B cell (primary cell): Measurements from ENCODE around the gene ISL2. TPM values are rescaled to one million over a fixed set of nuclear protein-coding genes. Genes with fewer than 3 reads are reported as not detected.

Experiments
- ATAC-seq: fragments of 200-7000 bp; cut with Tn5 transposase; one replicate; pipeline ENCODE4 v1.10.0; 2021; ENCODE audit warnings: low read depth, mild to moderate bottlenecking, moderate number of reproducible peaks, moderate library complexity
- CTCF ChIA-PET: fragments of 350-600 bp; sonication (Branson Sonifier 250); formaldehyde crosslinking; loops from one replicate; lab custom pipeline; 2021; ENCODE audit warnings: antibody characterized with exemption, inconsistent platforms; lab: Charles Lee
- POLR2A ChIA-PET: fragments of 350-600 bp; sonication (Branson Sonifier 250); formaldehyde crosslinking; loops from one replicate; lab custom pipeline; 2021; ENCODE audit warnings: antibody characterized with exemption; lab: Charles Lee
- DNase-seq: peaks from one replicate; pipeline ENCODE4 v3.0.0; 2013
- H2AFZ ChIP-seq: 2 replicates; pipeline ENCODE4 v1.6.1; 2012; ENCODE audit warnings: mild to moderate bottlenecking, low read depth, low read length; ENCODE audit not compliant: insufficient read depth, poor library complexity, severe bottlenecking
- H3K27ac ChIP-seq, 2 donors: 1 replicate in 1 of 2; 2 replicates in 1 of 2; pipeline ENCODE4 v1.5.1; 2012 to 2013; ENCODE audit warnings: low read length in 2 of 2, mild to moderate bottlenecking in 2 of 2, moderate library complexity in 1 of 2
- H3K27me3 ChIP-seq, 4 experiments: fragments of 200-600 bp in 1 of 4; sonication (generic) in 1 of 4; replicated peaks in 1 of 4; 1 replicate in 2 of 4; 2 replicates in 2 of 4; pipeline versions ENCODE4 v1.6.1 to v1.7.0; 2013 to 2016; ENCODE audit warnings: low read length in 3 of 4, mild to moderate bottlenecking in 2 of 4, mixed read lengths in 1 of 4, moderate library complexity in 1 of 4; ENCODE audit not compliant: insufficient read depth in 4 of 4, control insufficient read depth in 3 of 4; ENCODE audit errors: control extremely low read depth in 1 of 4
- H3K36me3 ChIP-seq, 2 experiments: replicated peaks in 1 of 2; 1 replicate in 1 of 2; 2 replicates in 1 of 2; pipeline versions ENCODE4 v1.6.1 to v1.7.1; 2013; ENCODE audit warnings: low read length in 1 of 2; ENCODE audit not compliant: insufficient read depth in 2 of 2, control insufficient read depth in 1 of 2; ENCODE audit errors: control extremely low read depth in 1 of 2, extremely low read depth in 1 of 2
- H3K4me1 ChIP-seq, 2 donors: fragments of 200-600 bp in 1 of 2; sonication (generic) in 1 of 2; 1 replicate in 1 of 2; 2 replicates in 1 of 2; pipeline versions ENCODE4 v1.5.1 to v1.6.1; 2013 to 2017; ENCODE audit warnings: low read length in 2 of 2; ENCODE audit not compliant: control insufficient read depth in 2 of 2, insufficient read depth in 2 of 2
- H3K4me2 ChIP-seq: replicated peaks from 2 replicates; pipeline ENCODE3; 2012; ENCODE audit warnings: mild to moderate bottlenecking, low read depth, low read length; ENCODE audit not compliant: poor library complexity, severe bottlenecking
- H3K4me3 ChIP-seq, 5 experiments: fragments of 200-600 bp in 1 of 5; sonication (generic) in 1 of 5; 1 replicate in 3 of 5; 2 replicates in 2 of 5; pipeline versions ENCODE4 v1.5.1 to v1.7.0; 2011 to 2016; ENCODE audit warnings: low read length in 4 of 5, mild to moderate bottlenecking in 4 of 5, low read depth in 2 of 5, control low read depth in 1 of 5, moderate library complexity in 1 of 5; ENCODE audit not compliant: insufficient read depth in 1 of 5; ENCODE audit errors: control extremely low read depth in 1 of 5, extremely low read depth in 1 of 5
- H3K79me2 ChIP-seq: fragments of 200-600 bp; sonication (generic); one replicate; pipeline ENCODE4 v1.6.0; 2016; ENCODE audit warnings: low read length; ENCODE audit not compliant: control insufficient read depth, insufficient read depth
- H3K9ac ChIP-seq: fragments of 200-600 bp; sonication (generic); 2 replicates; pipeline ENCODE4 v1.6.1; 2017; ENCODE audit warnings: mild to moderate bottlenecking, low read length, moderate library complexity
- H3K9me3 ChIP-seq, 3 donors: one replicate each; pipeline versions ENCODE4 v1.6.1 to v1.7.1; 2013; ENCODE audit warnings: low read length in 2 of 3; ENCODE audit not compliant: control insufficient read depth in 2 of 3, insufficient read depth in 1 of 3; ENCODE audit errors: control extremely low read depth in 1 of 3
- H4K20me1 ChIP-seq: 2 replicates; pipeline ENCODE4 v1.6.0; 2012; ENCODE audit warnings: mild to moderate bottlenecking, low read length; ENCODE audit not compliant: insufficient read depth, control insufficient read depth, poor library complexity, severe bottlenecking
- H3K27ac Mint-ChIP-seq: one replicate; pipeline ENCODE4 v1.8.0; 2021; ENCODE audit warnings: mixed read lengths
- H3K27me3 Mint-ChIP-seq: one replicate; pipeline ENCODE4 v1.8.0; 2021; ENCODE audit warnings: mixed read lengths
- H3K4me1 Mint-ChIP-seq: one replicate; pipeline ENCODE4 v1.8.0; 2021; ENCODE audit warnings: mixed read lengths
- H3K4me3 Mint-ChIP-seq: one replicate; pipeline ENCODE4 v1.8.0; 2021; ENCODE audit warnings: mixed read lengths
- H3K9me3 Mint-ChIP-seq: one replicate; pipeline ENCODE4 v1.8.0; 2022; ENCODE audit warnings: mixed read lengths; ENCODE audit not compliant: insufficient read depth
- CTCF ChIP-seq: fragments of 200-600 bp; IDR thresholded peaks from one replicate; pipeline ENCODE4 v1.8.0; 2022; ENCODE audit warnings: antibody characterized with exemption, mild to moderate bottlenecking
- EZH2 ChIP-seq: IDR thresholded peaks from 2 replicates; pipeline ENCODE4 v1.6.1; 2012; ENCODE audit warnings: borderline replicate concordance, low read depth, mild to moderate bottlenecking, moderate library complexity, low read length; ENCODE audit not compliant: insufficient read depth, poor library complexity, severe bottlenecking
- WGBS: methylation state at CpG from one replicate; pipeline ENCODE4 v1.1.5; 2013; ENCODE audit warnings: missing lambda C conversion rate; ENCODE audit not compliant: insufficient coverage; 5-methylcytosine and 5-hydroxymethylcytosine counted together
- intact Hi-C: fragments of 100-400 bp; cut with micrococcal nuclease; formaldehyde crosslinking; loops from one replicate; pipeline ENCODE4 v1.10.0; 2022
- polyA plus RNA-seq: library from polyadenylated mRNA; depleted of rRNA; stranded (reverse); fragments of >200 nt; gene quantifications from 2 replicates; pipeline ENCODE4 v1.2.3, GENCODE V29; 2012
- total RNA-seq, 2 donors: library from RNA; stranded (reverse); fragments of 120-200 nt in 1 of 2; gene quantifications; 1 replicate in 1 of 2; 2 replicates in 1 of 2; pipeline versions ENCODE4 v1.2.3 to v1.2.4, GENCODE V29; 2013 to 2022

Gene ISL2
- total and polyA plus RNA-seq, 2 donors (not counting 1 experiment from before 2014, with no cell fraction given) = 0.59 to 1.8 TPM

DNA sequence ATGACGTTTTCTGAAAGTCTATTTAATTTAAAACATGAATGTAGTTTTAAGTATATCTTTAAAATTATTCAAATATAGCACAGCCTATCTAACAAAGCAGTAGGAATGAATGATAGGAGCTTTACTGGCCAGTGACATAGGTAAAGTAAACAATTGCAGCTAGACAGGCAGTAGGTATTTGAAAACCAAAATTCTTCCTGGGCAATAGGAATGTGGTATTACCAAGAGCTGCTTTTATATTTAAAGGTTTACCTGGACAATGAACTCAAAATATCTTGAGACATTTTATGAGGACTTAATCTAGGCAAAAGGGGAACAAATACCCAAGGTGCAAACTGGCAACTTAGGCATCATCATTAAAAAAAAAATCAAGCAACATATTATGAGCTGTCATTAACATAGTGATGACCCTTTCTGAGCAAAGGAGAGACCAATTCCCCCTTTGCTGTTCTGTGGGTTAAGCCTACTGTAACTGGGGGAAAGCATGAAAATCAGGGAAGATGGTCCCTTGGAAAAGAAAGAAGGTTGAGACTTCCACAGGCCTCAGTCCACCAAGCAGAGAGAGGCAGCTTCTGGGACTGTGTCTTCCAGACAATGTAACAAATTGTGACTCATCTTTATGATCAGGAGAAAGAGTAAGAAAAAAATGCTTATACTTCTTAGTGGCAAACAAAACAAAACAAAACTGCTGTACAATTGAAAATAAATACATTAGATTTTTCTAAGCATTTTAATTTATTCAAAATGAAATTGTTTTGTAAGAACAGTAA lies 12.9 kb downstream of the ISL2 start:
- TF ChIP-seq CTCF (no peak), EZH2 (no peak)
- Histone ChIP-seq H3K4me1 (peaks cover 24 to 28% of the 10 kb centered on the region in 2 donors), H3K27me3 (peaks cover 6 to 40% (median 34%) of the 10 kb centered on the region in 4 experiments), H3K9ac (no peak overlapping the region), H3K27ac (no peak overlapping the region), H3K9me3 (peaks cover 0 to 14% (median 7%) of the 10 kb centered on the region in 3 donors), H3K36me3 (no peaks in the 10 kb centered on the region), H2AFZ (no peak overlapping the region), H3K4me2 (no peak overlapping the region), H4K20me1 (no peaks in the 10 kb centered on the region), H3K79me2 (no peaks in the 10 kb centered on the region), H3K4me3 (no peak overlapping the region)
- POLR2A ChIA-PET = no interaction called here
- no CpG with 5 or more reads among the region's 1 CpG for WGBS
- Mint-ChIP-seq H3K9me3 (no peaks in the 10 kb centered on the region), H3K27me3 (peaks cover 26% of the 10 kb centered on the region), H3K4me1 (peaks cover 18% of the 10 kb centered on the region), H3K27ac (no peak overlapping the region), H3K4me3 (no peak overlapping the region)
- no peak for DNase-seq
- CTCF ChIA-PET = no interaction called here
- ATAC-seq = no peak
- intact Hi-C loops = no loop called here

- ChIA-PET POLR2A (no interaction called here), CTCF (no interaction called here)
Measured at GRCh38 chr15:76353023-76353577, 16.5 kb downstream of the ISL2 start.

More at GRCh38 chr15:76353023-76353577, 16.5 kb downstream of the ISL2 start:
- WGBS = no CpG with 5 or more reads among the region's 1 CpG
- Histone ChIP-seq H3K4me3 (no peak overlapping the region), H3K4me2 (no peak overlapping the region), H3K79me2 (no peaks in the 10 kb centered on the region), H3K9me3 (no peaks in the 10 kb centered on the region), H3K27me3 (peaks cover 0 to 9% (median 4%) of the 10 kb centered on the region in 4 experiments), H3K9ac (no peak overlapping the region), H2AFZ (no peak overlapping the region), H4K20me1 (no peaks in the 10 kb centered on the region), H3K27ac (no peak overlapping the region), H3K36me3 (no peaks in the 10 kb centered on the region), H3K4me1 (no peaks in the 10 kb centered on the region)
- Mint-ChIP-seq H3K9me3 (no peaks in the 10 kb centered on the region), H3K4me1 (no peaks in the 10 kb centered on the region), H3K4me3 (no peak overlapping the region), H3K27ac (no peak overlapping the region), H3K27me3 (peaks cover 7% of the 10 kb centered on the region)
- no peak for TF ChIP-seq EZH2
- TF ChIP-seq CTCF = no peak
- intact Hi-C loops = no loop called here
- no peak for ATAC-seq
- DNase-seq = no peak
